IPS-20b (cell line): Measurements from ENCODE around the gene LNX1.
"Not testable (repeated sequence)": the region's sequence is repeated elsewhere in the genome, so short reads cannot be mapped to it uniquely, and the experiment has no call there.

Source experiments
- H3K27ac ChIP-seq: one replicate; pipeline ENCODE4 v1.5.1; 2013; ENCODE audit warnings: low read length
- H3K27me3 ChIP-seq: 2 replicates; pipeline ENCODE4 v1.6.1; 2013; ENCODE audit warnings: mild to moderate bottlenecking, low read length, inconsistent platforms; ENCODE audit not compliant: insufficient read depth
- H3K36me3 ChIP-seq: 2 replicates; pipeline ENCODE4 v1.6.1; 2013; ENCODE audit warnings: low read depth, mild to moderate bottlenecking, inconsistent platforms, low read length, moderate library complexity; ENCODE audit not compliant: insufficient read depth
- H3K4me1 ChIP-seq: 2 replicates; pipeline ENCODE4 v1.6.1; 2013; ENCODE audit warnings: mild to moderate bottlenecking, control low read depth, inconsistent platforms, low read length, moderate library complexity; ENCODE audit not compliant: insufficient read depth
- H3K4me3 ChIP-seq: 2 replicates; pipeline ENCODE4 v1.5.1; 2013; ENCODE audit warnings: mild to moderate bottlenecking, low read length, inconsistent platforms
- H3K9ac ChIP-seq: 2 replicates; pipeline ENCODE4 v1.6.1; 2013; ENCODE audit warnings: low read depth, mild to moderate bottlenecking, inconsistent platforms, low read length, moderate library complexity
- H3K9me3 ChIP-seq: 2 replicates; pipeline ENCODE4 v1.6.1; 2013; ENCODE audit warnings: mild to moderate bottlenecking, low read depth, low read length, inconsistent platforms; ENCODE audit not compliant: insufficient read depth

LNX1 gene

GRCh38 chr4:53444954-53445353 lies 146.3 kb downstream of the LNX1 start:
- Histone ChIP-seq H3K4me1 (no peaks in the 10 kb centered on the region), H3K4me3 (no peak overlapping the region), H3K9me3 (no peaks in the 10 kb centered on the region), H3K36me3 (peaks cover 63% of the 10 kb centered on the region), H3K27me3 (no peaks in the 10 kb centered on the region), H3K9ac (no peak overlapping the region), H3K27ac (no peak overlapping the region)

GRCh38 chr4:53441564-53441963 lies 149.7 kb downstream of the LNX1 start:
- H3K4me1 ChIP-seq, result no peaks in the 10 kb centered on the region
- H3K36me3 ChIP-seq, result peaks cover 73% of the 10 kb centered on the region
- no peaks in the 10 kb centered on the region for H3K9me3 ChIP-seq
- H3K9ac ChIP-seq, result no peak overlapping the region
- no peak overlapping the region for H3K4me3 ChIP-seq
- H3K27me3 ChIP-seq, result no peaks in the 10 kb centered on the region
- H3K27ac ChIP-seq, result no peak overlapping the region

- Histone ChIP-seq H3K4me1 (no peaks in the 10 kb centered on the region), H3K27ac (no peak overlapping the region), H3K4me3 (no peak overlapping the region), H3K27me3 (no peaks in the 10 kb centered on the region), H3K9ac (no peak overlapping the region), H3K9me3 (no peaks in the 10 kb centered on the region), H3K36me3 (peaks cover 64% of the 10 kb centered on the region)
Observed at GRCh38 chr4:53436251-53436650, 155.0 kb downstream of the LNX1 start.

- Histone ChIP-seq H3K36me3 (peaks cover 71% of the 10 kb centered on the region), H3K4me1 (no peaks in the 10 kb centered on the region), H3K4me3 (no peak overlapping the region), H3K9ac (no peak overlapping the region), H3K27ac (no peak overlapping the region), H3K27me3 (no peaks in the 10 kb centered on the region), H3K9me3 (no peaks in the 10 kb centered on the region)
Observed at GRCh38 chr4:53432528-53433424, 158.5 kb downstream of the LNX1 start.

GRCh38 chr4:53431052-53431451 lies 160.2 kb downstream of the LNX1 start:
- Histone ChIP-seq H3K36me3 (peaks cover 87% of the 10 kb centered on the region), H3K4me3 (no peak overlapping the region), H3K4me1 (no peaks in the 10 kb centered on the region), H3K27me3 (no peaks in the 10 kb centered on the region), H3K9ac (no peak overlapping the region), H3K9me3 (no peaks in the 10 kb centered on the region), H3K27ac (no peak overlapping the region)

- H3K27me3 ChIP-seq, result no peaks in the 10 kb centered on the region
- no peaks in the 10 kb centered on the region for H3K9me3 ChIP-seq
- no peak overlapping the region for H3K4me3 ChIP-seq
- H3K4me1 ChIP-seq, result no peaks in the 10 kb centered on the region
- no peak overlapping the region for H3K27ac ChIP-seq
- peaks cover 65% of the 10 kb centered on the region for H3K36me3 ChIP-seq
- H3K9ac ChIP-seq, result no peak overlapping the region
Observed at GRCh38 chr4:53427366-53427765, 163.9 kb downstream of the LNX1 start.

GRCh38 chr4:53424280-53424679 lies 167.0 kb downstream of the LNX1 start:
- Histone ChIP-seq H3K4me1 (no peaks in the 10 kb centered on the region), H3K27ac (no peak overlapping the region), H3K9ac (no peak overlapping the region), H3K9me3 (no peaks in the 10 kb centered on the region), H3K4me3 (no peak overlapping the region), H3K27me3 (no peaks in the 10 kb centered on the region), H3K36me3 (peaks cover 39% of the 10 kb centered on the region)

GRCh38 chr4:53422367-53422766 lies 168.9 kb downstream of the LNX1 start:
- Histone ChIP-seq H3K27ac (no peak overlapping the region), H3K4me1 (no peaks in the 10 kb centered on the region), H3K9ac (no peak overlapping the region), H3K4me3 (no peak overlapping the region), H3K9me3 (no peaks in the 10 kb centered on the region), H3K27me3 (no peaks in the 10 kb centered on the region), H3K36me3 (peaks cover 31% of the 10 kb centered on the region)

GRCh38 chr4:53421791-53422190 lies 169.5 kb downstream of the LNX1 start:
- no peaks in the 10 kb centered on the region for H3K9me3 ChIP-seq
- H3K27ac ChIP-seq, result no peak overlapping the region
- H3K9ac ChIP-seq, result no peak overlapping the region
- H3K4me3 ChIP-seq, result no peak overlapping the region
- H3K4me1 ChIP-seq, result no peaks in the 10 kb centered on the region
- H3K27me3 ChIP-seq, result no peaks in the 10 kb centered on the region
- H3K36me3 ChIP-seq, result peaks cover 25% of the 10 kb centered on the region

- Histone ChIP-seq H3K36me3 (peaks cover 28% of the 10 kb centered on the region), H3K4me3 (no peak overlapping the region), H3K9me3 (no peaks in the 10 kb centered on the region), H3K9ac (no peak overlapping the region), H3K27ac (no peak overlapping the region), H3K27me3 (no peaks in the 10 kb centered on the region), H3K4me1 (no peaks in the 10 kb centered on the region)
Observed at GRCh38 chr4:53419208-53419607, 172.1 kb downstream of the LNX1 start.

- H3K4me3 ChIP-seq, H3K9ac ChIP-seq, H3K27me3 ChIP-seq, H3K27ac ChIP-seq, H3K4me1 ChIP-seq: not testable (repeated sequence)
- peaks cover 15% of the 10 kb centered on the region for H3K36me3 ChIP-seq
- H3K9me3 ChIP-seq, result peaks cover 17% of the 10 kb centered on the region
Observed at GRCh38 chr4:53409479-53409878, 181.8 kb downstream of the LNX1 start.
